ENCODE results near the gene KLHL26. TPM values are rescaled to one million over a fixed set of nuclear protein-coding genes. Genes with fewer than 3 reads are reported as not detected.

Gene KLHL26
- total RNA-seq, 1 experiment from 2014 or later = 17.1 TPM

- TF ChIP-seq EZH2phosphoT487 (IDR thresholded peaks at IDR 0.05; ENCODE audit: borderline replicate concordance) (no peak), MAX (IDR thresholded peaks at IDR 0.05) (no peak), SP1 (IDR thresholded peaks at IDR 0.05; ENCODE audit: low read depth) (no peak), RAD21 (IDR thresholded peaks at IDR 0.05; ENCODE audit: low read depth) (no peak), TCF7L2 (IDR thresholded peaks at IDR 0.05; ENCODE audit: borderline replicate concordance, extremely low read depth, insufficient read depth, insufficient read length) (no peak), ZBTB33 (IDR thresholded peaks at IDR 0.05; ENCODE audit: extremely low read depth, insufficient replicate concordance, low read length) (no peak)
Measured at GRCh38 chr19:18657590-18658365, 20.9 kb downstream of the KLHL26 start (continued).

- no peak for TF ChIP-seq SRF (IDR thresholded peaks at IDR 0.05; ENCODE audit: low read depth)
- TF ChIP-seq POLR2A (IDR thresholded peaks at IDR 0.05; ENCODE audit: borderline replicate concordance, extremely low read depth, insufficient read depth, insufficient read length) = no peak
- no peak for TF ChIP-seq RAD21 (IDR thresholded peaks at IDR 0.05; ENCODE audit: low read depth)
- TF ChIP-seq ELF1 (IDR thresholded peaks at IDR 0.05; ENCODE audit: borderline replicate concordance, low read depth) = no peak
Measured at GRCh38 chr19:18658366-18658855, 21.6 kb downstream of the KLHL26 start.

More at GRCh38 chr19:18658366-18658855, 21.6 kb downstream of the KLHL26 start:
- no peak overlapping the region for H3K4me3 ChIP-seq (replicated peaks in 1 of 2; ENCODE audit: low read depth in 1 of 2, low read length in 2 of 2)
- peaks cover 8% of the 10 kb centered on the region; the same call in 1 of the 2 replicates for H3K79me2 ChIP-seq (ENCODE audit: insufficient read depth, low read length)
- H3K9me2 ChIP-seq (ENCODE audit: insufficient read depth) = no peaks in the 10 kb centered on the region
- H3K9me3 ChIP-seq (ENCODE audit: control insufficient read depth in 1 of 2, insufficient read depth in 1 of 2, low read depth in 1 of 2, low read length in 2 of 2) = no peaks in the 10 kb centered on the region
- no peaks in the 10 kb centered on the region for H4K20me1 ChIP-seq (ENCODE audit: insufficient read depth)
- H3K27me3 ChIP-seq (ENCODE audit: insufficient read depth, low read length) = no peaks in the 10 kb centered on the region
- ChIA-PET RAD21 (ENCODE audit: low non-redundant PET in 1 of 2, low total read pairs in 2 of 2, uncharacterized antibody in 2 of 2, unreplicated experiment in 2 of 2) (no interaction called here), POLR2A (no interaction called here), CTCF (no interaction called here)
- no peaks in the 10 kb centered on the region for H3K36me3 ChIP-seq (ENCODE audit: control insufficient read depth in 1 of 2, insufficient read depth in 2 of 2, low read length in 2 of 2)
- H3K9ac ChIP-seq (ENCODE audit: low read length) = no peak overlapping the region
- intact Hi-C loops (cut with micrococcal nuclease) = no loop called here
- H3K4me1 ChIP-seq (ENCODE audit: control insufficient read depth in 1 of 2, insufficient read depth in 2 of 2, low read length in 2 of 2) = peaks cover 16 to 32% of the 10 kb centered on the region in 2 experiments
- no TSS peak for BruUV-seq (replicated peaks)
- no peak overlapping the region for H3K27ac ChIP-seq (ENCODE audit: low read depth, low read length)
- no peak overlapping the region for H2AFZ ChIP-seq (ENCODE audit: low read depth, low read length, poor library complexity, severe bottlenecking)
- H3K4me2 ChIP-seq (ENCODE audit: low read length) = no peak overlapping the region
- DNase-seq (ENCODE audit: low read depth, low spot score) = no peak
- ATAC-seq = no peak

Measured in HCT116 (cell line).